GM21367 (cell line): ENCODE results near the gene IL6ST.
"Not testable (repeated sequence)": the region's sequence is repeated elsewhere in the genome, so short reads cannot be mapped to it uniquely, and the experiment has no call there.

ENCODE experiments used
- ATAC-seq: cut with Tn5 transposase; IDR thresholded peaks from one replicate; pipeline ENCODE4 v1.9.1; 2021; ENCODE audit not compliant: unreplicated experiment

IL6ST gene

GRCh38 chr5:56006094-56006493 is 11.3 kb upstream of the IL6ST start:
- ATAC-seq, result no peak

- no peak for ATAC-seq
These were observed 10.1 kb upstream of the IL6ST start for GRCh38 chr5:56004874-56005273.

GRCh38 chr5:56003679-56004078 is 8.9 kb upstream of the IL6ST start:
- no peak for ATAC-seq

- ATAC-seq, result no peak
These were observed 8.4 kb upstream of the IL6ST start for GRCh38 chr5:56003179-56003578.

GRCh38 chr5:56002303-56002702 is 7.5 kb upstream of the IL6ST start:
- ATAC-seq, result no peak

GRCh38 chr5:56000221-56000620 is 5.5 kb upstream of the IL6ST start:
- not testable (repeated sequence) for ATAC-seq

- ATAC-seq, result no peak
These were observed 4.2 kb upstream of the IL6ST start for GRCh38 chr5:55998966-55999365.

GRCh38 chr5:55997742-55998351 is 3.1 kb upstream of the IL6ST start:
- no peak for ATAC-seq

GRCh38 chr5:55994998-55995914 is 493 bp upstream of the IL6ST start:
- ATAC-seq, result peak; percentile 94

GRCh38 chr5:55993731-55994494 is 850 bp downstream of the IL6ST start:
- ATAC-seq, result no peak

GRCh38 chr5:55993013-55993412 is 1.8 kb downstream of the IL6ST start:
- no peak for ATAC-seq

- no peak for ATAC-seq
These were observed 2.8 kb downstream of the IL6ST start for GRCh38 chr5:55991768-55992486.

GRCh38 chr5:55990895-55991294 is 3.9 kb downstream of the IL6ST start:
- not testable (repeated sequence) for ATAC-seq

GRCh38 chr5:55989860-55990259 is 4.9 kb downstream of the IL6ST start:
- no peak for ATAC-seq

- no peak for ATAC-seq
These were observed 5.7 kb downstream of the IL6ST start for GRCh38 chr5:55988979-55989638.

- not testable (repeated sequence) for ATAC-seq
These were observed 6.3 kb downstream of the IL6ST start for GRCh38 chr5:55988428-55988827.

GRCh38 chr5:55986931-55987330 is 7.8 kb downstream of the IL6ST start:
- no peak for ATAC-seq

- ATAC-seq, result no peak
These were observed 9.6 kb downstream of the IL6ST start for GRCh38 chr5:55985181-55985580.

GRCh38 chr5:55983986-55984385 is 10.8 kb downstream of the IL6ST start:
- ATAC-seq, result no peak

- no peak for ATAC-seq
These were observed 11.8 kb downstream of the IL6ST start for GRCh38 chr5:55982957-55983381.
